Thoracic aorta (tissue), 2 donors: ENCODE measurements around the gene CDS2. TPM values are rescaled to one million over a fixed set of nuclear protein-coding genes. Genes with fewer than 3 reads are reported as not detected.
A peak's percentile ranks its signal among the peaks of the same experiment; 100 is the strongest.

Source experiments
- ATAC-seq: fragments of 150-250 bp; one replicate; pipeline ENCODE4 v1.8.0; 2017; ENCODE audit warnings: low read depth; ENCODE audit not compliant: insufficient number of reproducible peaks, low FRiP score
- DNase-seq: peaks from one replicate; pipeline ENCODE4 v3.0.0-alpha.2; 2020; ENCODE audit warnings: low spot score
- H3K27ac ChIP-seq, 2 donors: fragments of 200-600 bp; sonication (generic); 1 replicate in 1 of 2; 2 replicates in 1 of 2; pipeline ENCODE4 v1.5.1; 2016; ENCODE audit warnings: mild to moderate bottlenecking in 2 of 2, moderate library complexity in 2 of 2
- H3K27me3 ChIP-seq: fragments of 200-600 bp; sonication (generic); replicated peaks from 2 replicates; pipeline ENCODE4 v1.6.0; 2016; ENCODE audit warnings: mild to moderate bottlenecking; ENCODE audit not compliant: insufficient read depth
- H3K36me3 ChIP-seq: fragments of 200-600 bp; sonication (generic); one replicate; pipeline ENCODE4 v1.5.1; 2016
- H3K4me1 ChIP-seq, 2 donors: fragments of 200-600 bp; sonication (generic); 1 replicate in 1 of 2; 2 replicates in 1 of 2; pipeline versions ENCODE4 v1.5.1 to v1.6.0; 2016; ENCODE audit warnings: low read depth in 2 of 2, mild to moderate bottlenecking in 1 of 2; ENCODE audit not compliant: control insufficient read depth in 1 of 2
- H3K4me3 ChIP-seq: fragments of 200-600 bp; sonication (generic); 2 replicates; pipeline ENCODE4 v1.5.1; 2016; ENCODE audit warnings: mild to moderate bottlenecking
- H3K9me3 ChIP-seq: fragments of 200-600 bp; sonication (generic); 2 replicates; pipeline ENCODE4 v1.5.1; 2016
- total RNA-seq, 2 donors: library from RNA; depleted of rRNA; stranded (reverse); fragments of >200 nt; gene quantifications; one replicate each; pipeline versions ENCODE4 v1.1.0 to v1.2.3, GENCODE V29; 2016
- TF ChIP-seq, protein P1 (sequence below): fragments of 200-600 bp; sonication (generic); IDR thresholded peaks from one replicate; pipeline ENCODE4 v1.5.1; 2019; ENCODE audit warnings: antibody characterized with exemption

Gene CDS2
- total RNA-seq, 2 donors from 2014 or later: 63.6 to 85.6 TPM

DNA sequence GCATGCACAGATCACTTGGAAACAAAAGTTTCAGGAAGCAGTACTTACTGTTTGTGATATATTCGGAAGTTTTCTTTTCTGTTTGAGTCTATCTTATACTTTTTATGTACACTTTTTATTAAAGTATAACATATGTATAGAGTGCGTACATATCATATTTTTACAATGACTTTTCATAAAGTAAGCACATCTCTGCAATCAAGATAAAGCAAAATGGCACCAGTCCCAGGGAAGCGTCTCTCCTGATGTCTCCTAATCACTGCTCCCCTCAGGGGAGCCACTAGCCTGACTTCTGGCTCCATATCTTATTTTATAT is 26.3 kb downstream of the CDS2 start:
- Histone ChIP-seq H3K4me3 (no peak overlapping the region), H3K27ac (no peak overlapping the region), H3K27me3 (no peaks in the 10 kb centered on the region), H3K36me3 (no peaks in the 10 kb centered on the region), H3K9me3 (no peaks in the 10 kb centered on the region), H3K4me1 (peaks cover 56 to 95% of the 10 kb centered on the region in 2 donors)
- no peak for ATAC-seq
- no peak for DNase-seq
- TF ChIP-seq, protein P1, sequence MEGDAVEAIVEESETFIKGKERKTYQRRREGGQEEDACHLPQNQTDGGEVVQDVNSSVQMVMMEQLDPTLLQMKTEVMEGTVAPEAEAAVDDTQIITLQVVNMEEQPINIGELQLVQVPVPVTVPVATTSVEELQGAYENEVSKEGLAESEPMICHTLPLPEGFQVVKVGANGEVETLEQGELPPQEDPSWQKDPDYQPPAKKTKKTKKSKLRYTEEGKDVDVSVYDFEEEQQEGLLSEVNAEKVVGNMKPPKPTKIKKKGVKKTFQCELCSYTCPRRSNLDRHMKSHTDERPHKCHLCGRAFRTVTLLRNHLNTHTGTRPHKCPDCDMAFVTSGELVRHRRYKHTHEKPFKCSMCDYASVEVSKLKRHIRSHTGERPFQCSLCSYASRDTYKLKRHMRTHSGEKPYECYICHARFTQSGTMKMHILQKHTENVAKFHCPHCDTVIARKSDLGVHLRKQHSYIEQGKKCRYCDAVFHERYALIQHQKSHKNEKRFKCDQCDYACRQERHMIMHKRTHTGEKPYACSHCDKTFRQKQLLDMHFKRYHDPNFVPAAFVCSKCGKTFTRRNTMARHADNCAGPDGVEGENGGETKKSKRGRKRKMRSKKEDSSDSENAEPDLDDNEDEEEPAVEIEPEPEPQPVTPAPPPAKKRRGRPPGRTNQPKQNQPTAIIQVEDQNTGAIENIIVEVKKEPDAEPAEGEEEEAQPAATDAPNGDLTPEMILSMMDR: no peak

DNA sequence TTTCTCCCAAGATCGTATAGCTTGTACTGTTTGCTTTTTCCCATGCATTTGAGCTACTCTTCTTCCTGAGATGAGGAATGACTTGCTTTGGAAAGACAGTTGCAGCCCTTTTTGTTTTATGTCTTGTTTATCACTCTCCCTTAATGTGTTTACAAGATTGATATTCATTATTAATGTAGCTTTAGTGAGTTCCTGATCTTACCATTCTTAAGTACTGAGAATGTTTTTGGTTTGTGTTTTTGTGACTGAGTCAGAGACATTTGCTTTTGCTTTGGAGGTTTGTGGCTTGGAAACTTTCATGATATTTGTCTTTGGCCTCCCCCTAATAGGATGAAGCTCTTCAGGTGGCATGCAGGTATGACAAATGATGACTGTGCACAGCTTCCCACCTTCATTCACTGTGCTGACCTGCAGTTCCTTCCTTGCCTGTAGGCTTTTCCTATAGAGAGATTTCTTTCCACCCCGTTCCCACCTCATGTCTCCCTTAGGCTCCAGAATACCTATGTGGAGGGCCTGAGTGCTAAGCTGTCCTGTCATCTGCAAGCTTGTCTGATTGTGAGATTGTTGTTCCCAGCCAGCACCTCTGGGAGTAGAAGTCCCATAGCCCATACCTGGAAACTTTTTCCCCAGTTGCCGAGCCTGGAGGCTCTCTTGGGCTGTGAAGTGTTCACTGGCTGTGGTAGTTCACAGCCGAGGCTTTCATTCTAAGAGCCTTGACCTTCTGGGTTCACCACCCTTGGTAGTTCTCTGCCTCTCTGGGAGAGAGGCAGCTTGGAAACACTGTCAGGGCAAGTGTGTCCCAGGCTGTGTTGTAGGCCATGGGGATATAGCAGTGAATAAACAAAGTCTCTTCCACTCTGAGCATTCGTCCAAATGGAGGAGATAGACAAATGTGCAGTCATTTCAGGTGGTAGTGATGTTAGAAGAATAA is 27.1 kb downstream of the CDS2 start:
- peak overlapping the region in 1 of 2 donors; percentile 7 for H3K27ac ChIP-seq
- TF ChIP-seq, protein P1: no peak
- H3K9me3 ChIP-seq: no peaks in the 10 kb centered on the region
- ATAC-seq: no peak
- no peak for DNase-seq
- H3K4me1 ChIP-seq: peaks cover 51 to 89% of the 10 kb centered on the region in 2 donors
- H3K36me3 ChIP-seq: no peaks in the 10 kb centered on the region
- H3K4me3 ChIP-seq: no peak overlapping the region
- H3K27me3 ChIP-seq: no peaks in the 10 kb centered on the region

DNA sequence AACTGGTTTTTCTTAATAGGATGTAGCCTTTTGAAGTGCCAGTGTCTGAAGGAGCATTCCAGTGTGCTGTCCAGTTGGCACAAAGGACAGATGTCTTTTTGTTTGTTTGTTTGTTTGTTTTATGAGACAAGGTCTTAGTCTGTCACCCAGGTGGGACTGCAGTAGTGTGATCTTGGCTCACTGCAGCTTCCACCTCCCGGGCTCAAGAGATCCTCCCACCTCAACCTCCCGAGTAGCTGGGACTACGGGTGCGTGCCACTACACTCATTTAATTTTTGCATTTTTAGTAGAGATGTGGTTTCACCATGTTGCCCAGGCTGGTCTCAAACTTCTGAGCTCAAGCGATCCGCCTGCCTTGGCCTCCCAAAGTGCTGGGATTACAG is 27.7 kb downstream of the CDS2 start:
- Histone ChIP-seq H3K4me3 (no peak overlapping the region), H3K27ac (no peak overlapping the region), H3K9me3 (no peaks in the 10 kb centered on the region), H3K27me3 (no peaks in the 10 kb centered on the region), H3K36me3 (no peaks in the 10 kb centered on the region), H3K4me1 (peaks cover 45 to 83% of the 10 kb centered on the region in 2 donors)
- ATAC-seq (no peak), DNase-seq (no peak)
- TF ChIP-seq, protein P1: no peak

DNA sequence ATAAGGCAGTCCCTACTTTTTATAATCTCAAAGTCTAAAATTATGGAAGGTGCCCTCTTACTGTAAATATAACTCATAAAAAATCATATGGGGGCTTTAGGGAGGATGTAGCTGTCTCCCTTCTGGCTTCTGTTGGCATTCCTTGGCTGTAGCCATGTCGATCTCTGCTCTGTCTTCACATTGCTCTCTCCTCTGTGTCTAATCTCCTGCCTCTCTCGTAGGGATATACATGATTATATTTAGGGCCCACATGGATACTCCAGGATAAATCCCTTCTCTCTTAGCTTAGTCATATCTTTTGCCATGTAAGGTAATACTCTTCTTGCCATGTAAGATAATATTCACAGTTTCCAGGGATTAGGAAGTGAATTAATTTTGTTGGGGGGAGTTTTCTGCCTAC is 28.6 kb downstream of the CDS2 start:
- no peak overlapping the region for H3K4me3 ChIP-seq
- no peak overlapping the region for H3K27ac ChIP-seq
- no peak for ATAC-seq
- H3K9me3 ChIP-seq: no peaks in the 10 kb centered on the region
- DNase-seq: no peak
- TF ChIP-seq, protein P1: no peak
- peaks cover 37 to 83% of the 10 kb centered on the region in 2 donors for H3K4me1 ChIP-seq
- H3K36me3 ChIP-seq: no peaks in the 10 kb centered on the region
- H3K27me3 ChIP-seq: no peaks in the 10 kb centered on the region

DNA sequence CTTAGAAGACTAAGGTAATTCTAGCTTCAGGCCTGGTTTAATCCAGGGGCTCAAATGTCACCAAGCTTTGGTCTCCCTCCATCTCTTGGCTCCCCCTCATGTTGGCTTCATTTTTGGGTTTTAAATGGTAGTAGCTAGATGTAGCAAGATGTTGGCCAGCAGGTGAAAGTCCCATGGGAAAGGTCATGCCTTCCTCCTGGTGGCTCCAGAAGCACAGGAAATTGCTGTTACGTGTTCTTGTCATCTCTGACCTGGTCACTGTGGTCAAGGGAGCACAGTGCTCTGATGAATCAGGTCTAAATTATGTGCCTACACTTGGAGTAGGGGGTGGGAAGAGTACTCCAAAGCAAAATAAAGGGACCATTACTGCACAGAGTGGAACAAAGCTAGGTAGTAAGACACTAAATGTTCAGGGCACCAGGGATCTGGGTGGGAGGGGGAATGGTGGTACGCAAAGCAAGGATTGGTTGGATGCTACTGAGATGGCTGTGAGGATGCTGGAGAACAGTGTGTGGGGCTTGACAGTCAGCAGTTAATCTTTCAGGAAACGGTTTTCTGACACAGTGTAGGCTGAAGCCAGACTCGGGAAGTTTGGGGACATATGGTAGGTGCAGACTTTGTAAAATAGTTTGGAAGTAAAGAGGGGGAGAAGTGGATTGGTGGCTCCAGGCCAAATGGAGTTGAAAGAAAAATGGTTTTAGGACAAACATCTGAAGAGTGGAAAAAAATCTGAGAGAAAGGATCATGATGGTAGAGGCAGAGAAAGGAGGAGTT is 30.1 kb downstream of the CDS2 start:
- H3K27ac ChIP-seq: peak overlapping the region in 1 of 2 donors; percentile 28
- no peak overlapping the region for H3K4me3 ChIP-seq
- H3K9me3 ChIP-seq: no peaks in the 10 kb centered on the region
- peaks cover 27 to 78% of the 10 kb centered on the region in 2 donors for H3K4me1 ChIP-seq
- no peaks in the 10 kb centered on the region for H3K36me3 ChIP-seq
- H3K27me3 ChIP-seq: no peaks in the 10 kb centered on the region
- DNase-seq: no peak
- no peak for ATAC-seq
- TF ChIP-seq, protein P1: no peak
